C4-2B (cell line): ENCODE data around the gene KCNQ5.
"Not testable (repeated sequence)": the region's sequence is repeated elsewhere in the genome, so short reads cannot be mapped to it uniquely, and the experiment has no call there.

Experiments
- H3K27ac ChIP-seq: fragments of 450-650 bp; 2 replicates; pipeline ENCODE4 v1.5.1; 2017
- CTCF ChIP-seq: fragments of 450-650 bp; conservative IDR thresholded peaks from 2 replicates; pipeline ENCODE4 v1.5.1; 2017; ENCODE audit warnings: mild to moderate bottlenecking
- ZFX ChIP-seq: fragments of 450-650 bp; IDR thresholded peaks from 2 replicates; pipeline ENCODE4 v1.6.1; 2017

KCNQ5 gene

GRCh38 chr6:72967329-72967728, 345.5 kb downstream of the KCNQ5 start:
- TF ChIP-seq ZFX (no peak), CTCF (no peak)
- no peak overlapping the region for H3K27ac ChIP-seq

- H3K27ac ChIP-seq: no peak overlapping the region
- no peak for TF ChIP-seq CTCF
- no peak for TF ChIP-seq ZFX
Observed at GRCh38 chr6:72968704-72969103, 346.8 kb downstream of the KCNQ5 start.

GRCh38 chr6:72969666-72970065, 347.8 kb downstream of the KCNQ5 start:
- H3K27ac ChIP-seq: no peak overlapping the region
- TF ChIP-seq ZFX: no peak
- no peak for TF ChIP-seq CTCF

- no peak overlapping the region for H3K27ac ChIP-seq
- no peak for TF ChIP-seq ZFX
Observed at GRCh38 chr6:72972579-72972978, 350.7 kb downstream of the KCNQ5 start.

GRCh38 chr6:72974276-72974675, 352.4 kb downstream of the KCNQ5 start:
- no peak for TF ChIP-seq ZFX
- no peak for TF ChIP-seq CTCF

GRCh38 chr6:72975352-72975752, 353.5 kb downstream of the KCNQ5 start:
- TF ChIP-seq ZFX: no peak
- TF ChIP-seq CTCF: no peak
- H3K27ac ChIP-seq: no peak overlapping the region

More at GRCh38 chr6:72974276-72974675, 352.4 kb downstream of the KCNQ5 start:
- no peak overlapping the region for H3K27ac ChIP-seq

GRCh38 chr6:72976484-72976883, 354.6 kb downstream of the KCNQ5 start:
- no peak for TF ChIP-seq CTCF
- TF ChIP-seq ZFX: no peak
- H3K27ac ChIP-seq: no peak overlapping the region

- TF ChIP-seq ZFX: no peak
- no peak for TF ChIP-seq CTCF
- H3K27ac ChIP-seq: no peak overlapping the region
Observed at GRCh38 chr6:72977114-72977513, 355.2 kb downstream of the KCNQ5 start.

GRCh38 chr6:72978808-72979207, 356.9 kb downstream of the KCNQ5 start:
- H3K27ac ChIP-seq: not testable (repeated sequence)

GRCh38 chr6:72984189-72984831, 362.4 kb downstream of the KCNQ5 start:
- H3K27ac ChIP-seq: not testable (repeated sequence)
